H9 (cell line): Measurements from ENCODE around the gene EMC8. TPM values are rescaled to one million over a fixed set of nuclear protein-coding genes. Genes with fewer than 3 reads are reported as not detected.

ENCODE experiments used
- DNase-seq: peaks from one replicate; pipeline ENCODE4 v3.0.0-alpha.2; 2017
- H2AFZ ChIP-seq: one replicate; pipeline ENCODE4 v1.6.1; 2013; ENCODE audit warnings: mild to moderate bottlenecking, low read length, control low read depth, moderate library complexity
- H2AK5ac ChIP-seq: 2 replicates; pipeline ENCODE4 v1.6.1; 2013; ENCODE audit warnings: low read length, control low read depth, mixed read lengths; ENCODE audit not compliant: insufficient read length
- H2BK120ac ChIP-seq: one replicate; pipeline ENCODE4 v1.6.1; 2013; ENCODE audit warnings: low read depth, mild to moderate bottlenecking, low read length, control low read depth, inconsistent platforms; ENCODE audit not compliant: poor library complexity, severe bottlenecking
- H2BK12ac ChIP-seq: 2 replicates; pipeline ENCODE4 v1.6.1; 2013; ENCODE audit warnings: low read length, control low read depth, mixed read lengths, low read depth; ENCODE audit not compliant: insufficient read length
- H2BK15ac ChIP-seq: 2 replicates; pipeline ENCODE4 v1.6.1; 2013; ENCODE audit warnings: low read depth, low read length, control low read depth
- H2BK20ac ChIP-seq: one replicate; pipeline ENCODE4 v1.6.1; 2013; ENCODE audit warnings: low read depth, mild to moderate bottlenecking, low read length, control low read depth, inconsistent platforms; ENCODE audit not compliant: poor library complexity, severe bottlenecking
- H2BK5ac ChIP-seq: 2 replicates; pipeline ENCODE4 v1.6.1; 2013; ENCODE audit warnings: low read length, control low read depth, mixed read lengths; ENCODE audit not compliant: insufficient read length
- H3K14ac ChIP-seq: 2 replicates; pipeline ENCODE4 v1.6.1; 2013; ENCODE audit warnings: low read length, control low read depth; ENCODE audit not compliant: insufficient read depth
- H3K18ac ChIP-seq: 2 replicates; pipeline ENCODE4 v1.6.1; 2013; ENCODE audit warnings: low read depth, mild to moderate bottlenecking, mixed read lengths, low read length, control low read depth; ENCODE audit not compliant: insufficient read length
- H3K23ac ChIP-seq: 2 replicates; pipeline ENCODE4 v1.6.1; 2013; ENCODE audit warnings: low read length, control low read depth, mixed read lengths, low read depth; ENCODE audit not compliant: insufficient read length
- H3K23me2 ChIP-seq: 2 replicates; pipeline ENCODE4 v1.6.1; 2013; ENCODE audit warnings: low read depth, mild to moderate bottlenecking, mixed read lengths, low read length, control low read depth; ENCODE audit not compliant: insufficient read length, poor library complexity, severe bottlenecking
- H3K27ac ChIP-seq: 2 replicates; pipeline ENCODE4 v1.5.1; 2013; ENCODE audit warnings: low read length, control low read depth, mixed read lengths, low read depth; ENCODE audit not compliant: insufficient read length
- H3K27me3 ChIP-seq: 2 replicates; pipeline ENCODE4 v1.6.1; 2013; ENCODE audit warnings: low read length, control low read depth, inconsistent platforms; ENCODE audit not compliant: insufficient read depth
- H3K4ac ChIP-seq: 2 replicates; pipeline ENCODE4 v1.6.1; 2013; ENCODE audit warnings: low read depth, mild to moderate bottlenecking, control low read depth, inconsistent platforms, low read length, moderate library complexity
- H3K4me1 ChIP-seq: 2 replicates; pipeline ENCODE4 v1.6.1; 2013; ENCODE audit warnings: low read length, control low read depth, inconsistent platforms; ENCODE audit not compliant: insufficient read depth
- H3K4me2 ChIP-seq: 2 replicates; pipeline ENCODE4 v1.6.1; 2013; ENCODE audit warnings: low read length, control low read depth, mixed read lengths; ENCODE audit not compliant: insufficient read length, insufficient read depth
- H3K56ac ChIP-seq: 2 replicates; pipeline ENCODE4 v1.6.1; 2013; ENCODE audit warnings: low read depth, mild to moderate bottlenecking, mixed read lengths, low read length, control low read depth; ENCODE audit not compliant: insufficient read length
- H3K79me1 ChIP-seq: 2 replicates; pipeline ENCODE4 v1.6.1; 2013; ENCODE audit warnings: low read depth, mild to moderate bottlenecking, moderate library complexity, low read length, control low read depth, inconsistent platforms; ENCODE audit not compliant: insufficient read depth, poor library complexity, severe bottlenecking
- H3K79me2 ChIP-seq: 2 replicates; pipeline ENCODE4 v1.6.1; 2013; ENCODE audit warnings: low read length, control low read depth, inconsistent platforms; ENCODE audit not compliant: insufficient read depth
- H3K9ac ChIP-seq: 2 replicates; pipeline ENCODE4 v1.6.1; 2013; ENCODE audit warnings: low read length, control low read depth, mixed read lengths; ENCODE audit not compliant: insufficient read length; ENCODE audit errors: extremely low read depth
- H3K9me3 ChIP-seq: one replicate; pipeline ENCODE4 v1.6.1; 2013; ENCODE audit warnings: low read depth, low read length, inconsistent platforms; ENCODE audit not compliant: control insufficient read depth
- H3T11ph ChIP-seq: one replicate; pipeline ENCODE4 v1.6.1; 2013; ENCODE audit warnings: mild to moderate bottlenecking, low read length, control low read depth, inconsistent platforms
- H4K20me1 ChIP-seq: one replicate; pipeline ENCODE4 v1.6.1; 2013; ENCODE audit not compliant: control insufficient read depth, insufficient read length, insufficient read depth
- H4K5ac ChIP-seq: 2 replicates; pipeline ENCODE4 v1.6.1; 2013; ENCODE audit warnings: low read depth, mild to moderate bottlenecking, mixed read lengths, low read length, control low read depth; ENCODE audit not compliant: insufficient read length
- H4K8ac ChIP-seq: replicated peaks from 2 replicates; pipeline ENCODE4 v1.6.1; 2013; ENCODE audit warnings: low read length, control low read depth, mixed read lengths, low read depth; ENCODE audit not compliant: insufficient read length
- H4K91ac ChIP-seq: 2 replicates; pipeline ENCODE4 v1.6.1; 2013; ENCODE audit warnings: low read depth, mild to moderate bottlenecking, moderate library complexity, mixed read lengths, low read length, control low read depth; ENCODE audit not compliant: insufficient read length
- H3K27ac Mint-ChIP-seq, 3 experiments: 2 replicates in 2 of 3; 3 replicates in 1 of 3; pipeline ENCODE4 v1.8.0; 2020 to 2021; ENCODE audit warnings: mixed read lengths in 3 of 3, mild to moderate bottlenecking in 1 of 3, moderate library complexity in 1 of 3
- H3K27me3 Mint-ChIP-seq: 2 replicates; pipeline ENCODE4 v1.8.0; 2021; ENCODE audit warnings: low read depth, mild to moderate bottlenecking, moderate library complexity, mixed read lengths
- H3K36me3 Mint-ChIP-seq, 3 experiments: 2 replicates in 2 of 3; 3 replicates in 1 of 3; pipeline ENCODE4 v1.8.0; 2020 to 2021; ENCODE audit warnings: low read depth in 3 of 3, mixed read lengths in 3 of 3; ENCODE audit not compliant: insufficient read depth in 1 of 3
- H3K4me1 Mint-ChIP-seq, 2 experiments: 2 replicates each; pipeline ENCODE4 v1.8.0; 2020; ENCODE audit warnings: mixed read lengths in 2 of 2
- H3K4me3 Mint-ChIP-seq, 2 experiments: 2 replicates in 1 of 2; 3 replicates in 1 of 2; pipeline ENCODE4 v1.8.0; 2020 to 2021; ENCODE audit warnings: mild to moderate bottlenecking in 2 of 2, mixed read lengths in 2 of 2, moderate library complexity in 1 of 2
- H3K9me3 Mint-ChIP-seq, 2 experiments: 2 replicates in 1 of 2; 3 replicates in 1 of 2; pipeline ENCODE4 v1.8.0; 2020; ENCODE audit warnings: mild to moderate bottlenecking in 2 of 2, mixed read lengths in 2 of 2, moderate library complexity in 1 of 2
- WGBS: extraction: QIAGEN DNeasy Blood & Tissue Kit; methylation state at CpG from one replicate; pipeline ENCODE4 v1.1.7; 2013; ENCODE audit warnings: missing lambda C conversion rate, low lambda C conversion rate, mixed read lengths; ENCODE audit not compliant: insufficient read length; ENCODE audit errors: extremely low coverage; 5-methylcytosine and 5-hydroxymethylcytosine counted together
- total RNA-seq: library from RNA; stranded (reverse); gene quantifications from 2 replicates; pipeline ENCODE4 v1.2.1, GENCODE V29; 2021
- TF ChIP-seq, protein P1 (sequence below): fragments of 200-600 bp; sonication (generic); conservative IDR thresholded peaks from 3 replicates; pipeline ENCODE4 v1.8.0; 2021; ENCODE audit warnings: antibody characterized with exemption, mild to moderate bottlenecking

The EMC8 gene
- total RNA-seq, 1 experiment from 2014 or later = 52.3 TPM

DNA sequence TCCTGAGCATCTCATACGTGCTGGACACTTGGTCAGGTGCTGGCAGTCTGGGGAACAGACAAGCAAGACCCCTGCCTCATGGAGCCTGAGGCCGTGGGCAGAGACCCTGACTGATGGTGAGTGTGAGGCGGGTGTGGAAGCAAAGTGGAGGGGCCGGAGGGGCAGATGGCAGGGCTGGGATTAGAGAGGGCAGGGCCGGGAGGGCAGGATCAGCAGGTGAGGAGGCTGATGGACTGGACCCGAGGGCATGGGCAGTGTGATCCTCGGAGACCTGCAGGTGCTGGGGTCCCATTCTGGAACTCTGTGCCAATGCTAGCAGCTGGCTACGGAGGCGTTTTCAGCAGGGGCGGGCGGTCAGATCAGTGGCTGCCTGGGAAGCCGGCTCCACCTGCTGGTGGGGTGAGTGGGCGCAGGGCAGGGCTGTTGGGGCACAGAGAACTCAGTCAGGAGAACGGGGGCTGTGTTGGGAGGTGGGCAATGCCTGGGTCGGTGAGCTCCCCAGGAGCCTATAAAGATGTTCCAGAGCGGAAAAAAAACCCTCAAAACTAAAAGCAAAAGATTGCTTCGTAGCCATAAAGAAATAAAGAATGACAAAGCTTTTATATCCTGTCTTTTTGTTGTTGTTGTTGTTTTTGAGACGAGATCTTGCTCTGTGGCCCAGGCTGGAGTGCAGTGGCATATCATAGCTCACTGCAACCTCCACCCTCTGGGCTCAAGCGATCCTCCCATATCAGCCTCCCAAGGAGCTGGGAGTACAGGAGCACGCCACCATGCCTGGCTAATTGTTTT lies 39.5 kb downstream of the EMC8 start:
- Histone ChIP-seq H3K14ac (no peak overlapping the region), H3K9me3 (no peaks in the 10 kb centered on the region), H2BK5ac (no peak overlapping the region), H3K4ac (no peak overlapping the region), H3T11ph (no peak overlapping the region), H3K23me2 (no peaks in the 10 kb centered on the region), H3K79me2 (no peaks in the 10 kb centered on the region), H3K27me3 (no peaks in the 10 kb centered on the region), H2AFZ (no peak overlapping the region), H2BK12ac (no peak overlapping the region), H3K4me1 (no peaks in the 10 kb centered on the region), H3K4me2 (no peak overlapping the region), H4K20me1 (no peaks in the 10 kb centered on the region), H4K5ac (no peak overlapping the region), H2BK120ac (no peak overlapping the region), H3K56ac (no peak overlapping the region), H3K23ac (no peak overlapping the region), H4K91ac (no peak overlapping the region), H2BK15ac (no peak overlapping the region), H3K9ac (no peak overlapping the region), H2AK5ac (no peak overlapping the region), H3K27ac (no peak overlapping the region), H3K79me1 (no peaks in the 10 kb centered on the region), H4K8ac (no peak overlapping the region), H2BK20ac (no peak overlapping the region), H3K18ac (no peak overlapping the region)
- Mint-ChIP-seq H3K27me3 (peaks cover 16% of the 10 kb centered on the region), H3K4me3 (no peak overlapping the region; a peak in 1 of 5 replicates), H3K4me1 (peaks cover 4 to 8% of the 10 kb centered on the region in 2 experiments; a peak in 2 of 4 replicates), H3K36me3 (no peaks in the 10 kb centered on the region; a peak in 1 of 7 replicates), H3K27ac (no peak overlapping the region), H3K9me3 (no peaks in the 10 kb centered on the region)
- WGBS = no CpG with 5 or more reads among the region's 20 CpGs
- TF ChIP-seq, protein P1, sequence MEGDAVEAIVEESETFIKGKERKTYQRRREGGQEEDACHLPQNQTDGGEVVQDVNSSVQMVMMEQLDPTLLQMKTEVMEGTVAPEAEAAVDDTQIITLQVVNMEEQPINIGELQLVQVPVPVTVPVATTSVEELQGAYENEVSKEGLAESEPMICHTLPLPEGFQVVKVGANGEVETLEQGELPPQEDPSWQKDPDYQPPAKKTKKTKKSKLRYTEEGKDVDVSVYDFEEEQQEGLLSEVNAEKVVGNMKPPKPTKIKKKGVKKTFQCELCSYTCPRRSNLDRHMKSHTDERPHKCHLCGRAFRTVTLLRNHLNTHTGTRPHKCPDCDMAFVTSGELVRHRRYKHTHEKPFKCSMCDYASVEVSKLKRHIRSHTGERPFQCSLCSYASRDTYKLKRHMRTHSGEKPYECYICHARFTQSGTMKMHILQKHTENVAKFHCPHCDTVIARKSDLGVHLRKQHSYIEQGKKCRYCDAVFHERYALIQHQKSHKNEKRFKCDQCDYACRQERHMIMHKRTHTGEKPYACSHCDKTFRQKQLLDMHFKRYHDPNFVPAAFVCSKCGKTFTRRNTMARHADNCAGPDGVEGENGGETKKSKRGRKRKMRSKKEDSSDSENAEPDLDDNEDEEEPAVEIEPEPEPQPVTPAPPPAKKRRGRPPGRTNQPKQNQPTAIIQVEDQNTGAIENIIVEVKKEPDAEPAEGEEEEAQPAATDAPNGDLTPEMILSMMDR = peak; percentile 71
- peak; percentile 62 for DNase-seq
